Sciatic nerve (tissue), 2 donors: ENCODE data around the gene OTOP3. TPM values are rescaled to one million over a fixed set of nuclear protein-coding genes. Genes with fewer than 3 reads are reported as not detected.
A peak's percentile ranks its signal among the peaks of the same experiment; 100 is the strongest.
"Not testable (repeated sequence)": the region's sequence is repeated elsewhere in the genome, so short reads cannot be mapped to it uniquely, and the experiment has no call there.

Experiments used
- ATAC-seq: fragments of 200-7000 bp; cut with Tn5 transposase; one replicate; pipeline ENCODE4 v1.9.1; 2020; ENCODE audit warnings: mild to moderate bottlenecking, moderate library complexity
- DNase-seq: peaks from one replicate; pipeline ENCODE4 v3.0.0-alpha.2; 2020; ENCODE audit warnings: low spot score
- intact Hi-C: fragments of 100-400 bp; cut with DNase I; formaldehyde crosslinking; loops from one replicate; pipeline ENCODE4 v1.14.2; 2022
- total RNA-seq: library from RNA; stranded (reverse); fragmentation: NEBNext Ultra II Directional; extraction: Animal tissue kit (Norgen Biotek cat#: 25700); gene quantifications from one replicate; pipeline ENCODE4 v1.2.1, GENCODE V29; 2021
- donor health status: DM: no; HTN: no; CAD: no.
- donor health status: DM: no; HTN: no; CAD: no.

OTOP3 gene
- total RNA-seq, 1 donor from 2014 or later: not detected

- DNase-seq (no peak), ATAC-seq (peak; percentile 31)
- intact Hi-C loops: no loop called here
Measured at GRCh38 chr17:74972107-74972972, 36.6 kb downstream of the OTOP3 start, which contains the start of gene HID1. TSS of gene HID1 (minus strand) at chr17:74972759. CDS start at chr17:74972656, 103 bp downstream.

- DNase-seq (no peak), ATAC-seq (no peak)
- intact Hi-C loops: no loop called here
Measured at GRCh38 chr17:74972973-74973328, 37.3 kb downstream of the OTOP3 start.

GRCh38 chr17:74975943-74976342 is 40.2 kb downstream of the OTOP3 start:
- no peak for DNase-seq
- intact Hi-C loops: no loop called here
- ATAC-seq: no peak

DNA sequence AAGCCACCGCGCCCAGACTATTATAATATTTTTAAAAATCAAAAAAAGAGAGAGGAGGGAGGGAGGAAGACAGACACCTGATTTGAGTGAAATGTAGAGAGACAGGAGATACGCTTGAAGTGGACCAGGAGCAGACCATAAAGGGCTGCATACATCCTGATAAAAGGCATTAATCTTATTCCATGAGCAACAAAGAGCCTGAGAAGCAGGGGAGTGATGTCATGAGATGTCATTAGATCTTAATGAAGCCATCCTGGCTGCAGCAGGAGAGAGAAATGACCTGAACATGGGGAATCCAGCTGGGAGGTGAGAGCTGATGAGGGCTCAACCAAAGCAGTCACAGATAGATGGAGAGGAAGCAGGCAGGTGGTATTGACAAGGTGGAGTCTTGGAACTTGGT is 42.1 kb downstream of the OTOP3 start:
- intact Hi-C loops: no loop called here
- DNase-seq: no peak
- ATAC-seq: no peak

- DNase-seq (no peak), ATAC-seq (no peak)
- intact Hi-C loops: no loop called here
Measured at GRCh38 chr17:74978240-74978639, 42.5 kb downstream of the OTOP3 start.

GRCh38 chr17:74979408-74980146 is 43.9 kb downstream of the OTOP3 start:
- intact Hi-C loops: no loop called here
- ATAC-seq (no peak), DNase-seq (no peak)

DNA sequence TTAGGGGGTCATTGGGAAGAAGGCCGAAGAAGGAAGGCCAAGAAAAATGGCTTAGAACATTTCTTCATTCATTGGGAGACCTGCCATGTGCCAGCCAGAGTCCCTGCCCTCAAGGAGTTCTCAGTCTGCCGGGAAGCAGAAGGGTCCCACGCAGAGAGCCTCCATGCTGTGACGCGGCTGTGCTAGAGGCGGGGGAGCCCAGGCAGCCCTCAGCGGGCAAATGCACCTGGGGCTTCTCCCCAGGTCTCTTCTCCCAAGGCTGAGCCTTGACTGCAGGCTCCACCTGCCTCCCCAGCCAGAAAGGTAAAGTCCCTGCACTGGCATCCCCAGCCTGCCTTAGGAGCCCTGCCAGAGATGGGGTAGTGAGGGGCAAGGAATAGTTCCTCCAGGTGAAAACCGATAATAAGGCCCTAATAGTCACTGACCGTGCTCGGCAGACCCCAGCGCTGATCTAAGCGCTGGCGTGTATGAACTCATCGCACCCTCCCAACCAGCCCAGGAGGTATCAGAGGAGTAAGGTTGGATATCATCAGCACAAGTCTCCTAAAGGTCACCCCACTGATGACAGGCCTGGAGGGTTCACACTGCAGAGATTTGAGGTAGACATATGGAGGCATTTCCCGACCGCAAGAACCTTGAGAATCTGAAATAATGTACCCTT is 45.8 kb downstream of the OTOP3 start:
- ATAC-seq (peak; percentile 33), DNase-seq (no peak)
- intact Hi-C loops: no loop called here

- intact Hi-C loops: no loop called here
- DNase-seq: peak; percentile 79
- peak; percentile 90 for ATAC-seq
Measured at GRCh38 chr17:74981979-74982662, 46.4 kb downstream of the OTOP3 start.

DNA sequence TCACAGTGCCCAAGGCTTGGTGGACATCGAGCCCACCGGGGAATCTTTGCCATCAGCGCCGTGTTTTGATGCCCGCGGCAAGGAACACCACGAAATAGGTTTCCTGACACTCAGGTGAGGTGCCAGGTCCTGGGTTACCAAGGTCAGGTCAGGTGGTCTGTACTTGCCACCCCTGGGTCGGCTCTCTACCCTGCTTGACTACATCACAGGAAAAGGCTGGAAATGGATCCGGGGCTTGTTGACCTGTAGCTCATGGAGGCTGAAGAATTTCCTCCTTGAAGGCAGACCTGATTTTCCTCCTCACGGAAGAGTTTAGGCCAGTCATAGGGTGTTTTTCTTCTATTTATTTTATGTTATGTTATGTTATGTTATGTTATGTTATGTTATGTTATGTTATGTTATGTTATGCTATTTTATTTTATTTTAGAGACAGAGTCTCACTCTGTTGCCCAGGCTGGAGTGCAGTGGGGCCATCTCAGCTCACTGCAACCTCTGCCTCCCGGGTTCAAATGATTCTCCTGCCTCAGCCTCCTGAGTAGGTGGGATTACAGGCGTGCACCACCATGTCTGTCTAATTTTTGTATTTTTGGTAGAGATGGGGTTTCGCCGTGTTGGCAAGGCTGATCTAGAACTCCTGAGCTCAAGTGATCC is 47.1 kb downstream of the OTOP3 start:
- DNase-seq, ATAC-seq, intact Hi-C loops: not testable (repeated sequence)

- intact Hi-C loops: no loop called here
- no peak for DNase-seq
- ATAC-seq: no peak
Measured at GRCh38 chr17:74986206-74986576, 50.5 kb downstream of the OTOP3 start.

- ATAC-seq (peak; percentile 92), DNase-seq (peak; percentile 98)
- intact Hi-C loops: no loop called here
Measured at GRCh38 chr17:74987418-74987908, 51.8 kb downstream of the OTOP3 start, which contains the start of gene CDR2L. TSS of gene CDR2L (plus strand) at chr17:74987632. CDS start at chr17:74988044, 412 bp downstream.

DNA sequence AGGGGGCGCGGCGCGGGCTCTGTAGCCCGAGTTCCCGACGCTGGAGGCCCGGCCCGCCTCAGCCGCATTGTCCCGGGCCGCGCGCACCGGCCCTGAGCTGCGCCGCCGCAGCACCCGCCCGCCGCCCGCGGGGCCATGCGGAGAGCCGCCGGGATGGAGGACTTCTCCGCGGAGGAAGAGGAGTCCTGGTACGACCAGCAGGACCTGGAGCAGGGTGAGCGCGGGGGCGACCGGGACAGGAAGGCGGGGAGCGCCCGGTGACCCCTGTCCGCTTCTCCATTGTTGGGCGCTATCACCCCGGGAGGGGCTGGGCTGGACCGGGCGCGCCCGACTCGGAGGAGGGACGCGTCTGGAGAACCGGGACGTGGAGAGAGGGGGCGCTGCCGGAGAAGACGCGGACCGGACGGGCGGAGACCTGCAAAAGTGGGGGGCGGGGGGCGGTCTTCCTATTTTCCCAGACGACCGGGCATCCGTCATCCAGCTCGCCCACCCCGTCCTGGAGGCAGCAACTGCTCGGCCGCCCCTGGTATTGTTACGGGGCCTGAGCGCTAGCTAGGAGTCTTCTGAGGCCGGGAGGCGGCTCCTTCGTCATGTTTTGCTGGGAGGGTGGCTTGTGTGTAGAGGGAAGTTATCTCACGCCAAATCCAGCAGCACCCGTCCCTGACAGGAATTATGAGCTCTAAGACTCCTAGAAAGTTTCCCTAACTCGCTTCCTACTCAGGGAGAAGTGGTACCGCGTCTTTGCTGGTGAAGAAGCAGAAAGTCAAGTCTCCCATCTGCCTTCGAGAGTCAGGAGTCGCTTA is 52.4 kb downstream of the OTOP3 start:
- peak; percentile 92 for ATAC-seq
- intact Hi-C loops: no loop called here
- peak; percentile 94 for DNase-seq

DNA sequence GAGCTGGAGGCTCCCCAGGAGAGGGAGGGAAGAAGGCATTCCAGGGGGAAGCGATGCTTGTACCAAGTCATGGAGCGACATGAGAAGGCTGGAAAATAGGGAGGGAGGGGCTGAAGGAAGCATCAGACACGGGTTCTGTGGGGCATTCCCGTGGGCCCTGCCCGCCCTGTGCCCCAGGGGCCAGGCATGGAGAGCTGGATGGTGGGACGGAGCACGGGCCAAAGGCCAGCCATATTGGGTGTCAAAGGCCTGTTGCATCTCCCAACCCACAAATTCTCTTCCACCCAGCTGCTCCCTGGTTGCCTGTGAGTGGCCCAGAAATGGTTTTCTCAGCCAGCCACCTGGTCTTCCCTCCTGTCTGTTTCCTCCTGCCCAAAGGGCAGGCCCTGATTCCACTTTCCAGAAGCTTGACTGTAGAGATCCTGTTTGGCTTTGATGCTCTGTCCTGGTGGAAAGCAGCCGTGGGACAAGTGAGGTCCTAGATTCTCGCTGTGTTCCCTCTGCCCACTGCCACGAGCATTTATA is 54.9 kb downstream of the OTOP3 start:
- intact Hi-C loops: no loop called here
- DNase-seq: no peak

GRCh38 chr17:74992223-74992622 is 56.5 kb downstream of the OTOP3 start:
- ATAC-seq: no peak
- DNase-seq: no peak
- intact Hi-C loops: no loop called here

More for the DNA sequence above, 54.9 kb downstream of the OTOP3 start:
- no peak for ATAC-seq

DNA sequence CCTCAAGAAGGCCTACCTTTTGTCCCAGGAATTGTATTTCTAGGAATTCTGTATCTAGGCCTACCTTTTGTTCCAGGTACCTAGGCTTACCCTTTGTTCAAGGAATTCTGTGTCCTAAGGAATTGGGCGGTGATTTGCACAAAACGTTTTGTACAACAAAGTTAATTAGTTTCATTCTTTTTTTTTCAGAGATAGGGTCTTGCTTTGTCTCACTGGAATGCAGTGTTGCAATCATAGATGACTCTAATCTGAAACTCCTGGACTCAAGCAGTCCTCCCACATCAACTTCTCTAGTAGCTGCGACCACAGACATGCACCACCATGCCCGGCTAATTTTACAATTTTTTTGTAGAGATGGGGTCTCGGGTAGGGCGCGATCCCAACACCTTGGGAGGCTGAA is 58.7 kb downstream of the OTOP3 start:
- intact Hi-C loops: no loop called here
- no peak for ATAC-seq
- no peak for DNase-seq

- ATAC-seq: no peak
- intact Hi-C loops: no loop called here
- no peak for DNase-seq
Measured at GRCh38 chr17:74995847-74996246, 60.1 kb downstream of the OTOP3 start.

GRCh38 chr17:74998783-74999182 is 63.1 kb downstream of the OTOP3 start:
- intact Hi-C loops: no loop called here
- no peak for ATAC-seq
- DNase-seq: no peak
